Tibial nerve (tissue), 4 donors: ENCODE measurements around the gene AANAT. TPM values are rescaled to one million over a fixed set of nuclear protein-coding genes. Genes with fewer than 3 reads are reported as not detected.

ENCODE experiments used
- DNase-seq, 2 donors: peaks; one replicate each; pipeline ENCODE4 v3.0.0-alpha.2; 2019; ENCODE audit warnings: low spot score in 2 of 2
- H3K27ac ChIP-seq, 4 donors: fragments of 200-600 bp; sonication (generic) in 3 of 4; one replicate each; pipeline ENCODE4 v1.5.1; 2017 to 2019; ENCODE audit warnings: mild to moderate bottlenecking in 1 of 4
- H3K27me3 ChIP-seq, 2 donors: fragments of 200-600 bp; sonication (generic) in 1 of 2; one replicate each; pipeline versions ENCODE4 v1.5.1 to v1.6.0; 2017 to 2019
- H3K36me3 ChIP-seq, 3 donors: fragments of 200-600 bp; sonication (generic); one replicate each; pipeline ENCODE4 v1.5.1; 2018 to 2019
- H3K4me1 ChIP-seq, 4 donors: fragments of 200-600 bp; sonication (generic) in 3 of 4; one replicate each; pipeline ENCODE4 v1.5.1; 2017 to 2019
- H3K4me3 ChIP-seq, 4 donors: fragments of 200-600 bp; sonication (generic) in 3 of 4; one replicate each; pipeline ENCODE4 v1.5.1; 2017 to 2019; ENCODE audit warnings: mild to moderate bottlenecking in 1 of 4, moderate library complexity in 1 of 4
- H3K9me3 ChIP-seq, 4 donors: fragments of 200-600 bp; sonication (generic) in 3 of 4; one replicate each; pipeline ENCODE4 v1.5.1; 2017 to 2019
- EP300 ChIP-seq, 2 donors: sonication (generic); formaldehyde crosslinking; IDR thresholded peaks; one replicate each; pipeline ENCODE4 v1.6.1; 2017; ENCODE audit warnings: antibody characterized with exemption in 2 of 2, mild to moderate bottlenecking in 1 of 2
- POLR2A ChIP-seq, 2 donors: fragments of 450-650 bp; IDR thresholded peaks; one replicate each; pipeline ENCODE4 v1.6.1; 2017; ENCODE audit warnings: antibody characterized with exemption in 2 of 2, mild to moderate bottlenecking in 2 of 2, moderate library complexity in 2 of 2
- WGBS, 2 donors: methylation state at CpG; one replicate each; pipeline ENCODE4 v1.1.5; 2018; 5-methylcytosine and 5-hydroxymethylcytosine counted together
- total RNA-seq, 4 donors: library from RNA; depleted of rRNA; stranded (reverse); fragments of >200 nt; gene quantifications; one replicate each; pipeline ENCODE4 v1.1.0, GENCODE V29; 2016
- TF ChIP-seq, protein P1 (sequence below), 5 experiments: fragments of 200-600 bp in 3 of 5; fragments of 450-650 bp in 2 of 5; sonication (generic) in 3 of 5; IDR thresholded peaks; one replicate each; pipeline ENCODE4 v1.5.1; 2016 to 2019; ENCODE audit warnings: antibody characterized with exemption in 5 of 5, mild to moderate bottlenecking in 3 of 5, moderate library complexity in 2 of 5

The AANAT gene
- total RNA-seq, 4 donors from 2014 or later: not detected

DNA sequence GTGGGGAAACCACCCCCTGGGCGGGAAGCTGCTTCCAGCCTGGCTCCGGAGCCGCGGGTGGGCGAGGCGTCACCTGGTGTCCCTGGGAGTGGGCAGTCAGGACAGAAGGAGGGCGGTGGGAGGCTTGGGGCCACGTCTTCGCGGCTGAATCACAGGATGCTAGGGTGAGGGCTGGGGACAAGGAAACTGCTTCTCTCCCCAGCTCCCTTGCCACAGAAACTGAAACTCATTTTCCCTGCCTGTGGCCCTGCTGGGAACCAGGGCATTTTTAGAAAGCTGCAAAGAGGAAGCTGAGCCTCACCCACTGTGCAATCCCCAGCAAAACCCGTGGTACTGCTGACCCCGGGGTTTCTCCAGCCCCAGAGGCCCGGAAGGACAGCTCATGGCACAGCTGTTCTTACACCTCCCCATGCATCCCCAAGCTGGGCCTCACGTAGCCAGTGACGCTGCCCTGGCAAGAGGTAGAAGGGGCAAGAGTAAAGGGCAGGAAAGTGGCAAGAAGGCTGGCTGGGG, 25.6 kb downstream of the AANAT start:
- 10 to 12% methylated on average over 14 to 15 of the region's 15 CpGs for WGBS, 2 donors
- H3K4me3 ChIP-seq: peak overlapping the region in 3 of 4 donors; percentile 22 to 29 (median 23)

DNA sequence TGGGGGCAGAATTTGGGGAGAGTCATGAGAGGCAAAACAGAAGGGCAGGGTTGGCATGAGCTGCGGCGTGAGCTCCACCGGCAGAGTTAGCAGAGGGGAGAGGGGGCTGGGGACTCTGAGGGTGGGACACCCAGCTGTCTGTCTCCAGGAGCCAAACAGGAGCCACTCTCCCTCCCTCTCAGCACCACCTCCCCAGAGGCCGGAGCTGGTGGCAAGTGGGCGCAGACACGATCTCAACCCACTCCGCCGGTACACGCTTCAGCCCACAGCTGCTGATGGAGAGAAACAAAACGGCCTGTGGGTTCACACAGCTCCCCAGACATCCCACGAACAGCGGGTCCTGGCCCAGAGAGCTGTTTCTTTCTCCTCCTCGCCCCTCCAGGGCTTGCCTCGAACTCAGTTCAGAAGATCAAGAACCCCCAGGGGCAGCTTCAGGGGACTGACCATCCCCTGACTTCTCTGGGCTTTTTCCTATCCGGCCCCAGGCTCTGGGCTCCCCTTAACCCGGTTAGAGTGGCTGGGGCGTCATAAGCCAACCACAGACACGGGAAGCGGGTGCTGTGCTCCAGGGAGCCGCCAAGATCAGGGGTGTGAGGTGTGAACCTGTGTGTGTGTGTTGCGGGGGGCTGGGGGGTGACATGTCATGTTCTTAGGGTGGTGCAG, 26.2 kb downstream of the AANAT start:
- no peaks in the 10 kb centered on the region for H3K9me3 ChIP-seq
- no peak for DNase-seq
- no peaks in the 10 kb centered on the region for H3K36me3 ChIP-seq
- H3K27ac ChIP-seq: peak overlapping the region; percentile 38 to 93 (median 86)
- H3K4me1 ChIP-seq: peaks cover 0 to 59% (median 41%) of the 10 kb centered on the region in 4 donors
- H3K27me3 ChIP-seq: no peaks in the 10 kb centered on the region
- TF ChIP-seq EP300 (IDR thresholded peaks at IDR 0.05): no peak
- no peak for TF ChIP-seq POLR2A (IDR thresholded peaks at IDR 0.05)
- TF ChIP-seq, protein P1, sequence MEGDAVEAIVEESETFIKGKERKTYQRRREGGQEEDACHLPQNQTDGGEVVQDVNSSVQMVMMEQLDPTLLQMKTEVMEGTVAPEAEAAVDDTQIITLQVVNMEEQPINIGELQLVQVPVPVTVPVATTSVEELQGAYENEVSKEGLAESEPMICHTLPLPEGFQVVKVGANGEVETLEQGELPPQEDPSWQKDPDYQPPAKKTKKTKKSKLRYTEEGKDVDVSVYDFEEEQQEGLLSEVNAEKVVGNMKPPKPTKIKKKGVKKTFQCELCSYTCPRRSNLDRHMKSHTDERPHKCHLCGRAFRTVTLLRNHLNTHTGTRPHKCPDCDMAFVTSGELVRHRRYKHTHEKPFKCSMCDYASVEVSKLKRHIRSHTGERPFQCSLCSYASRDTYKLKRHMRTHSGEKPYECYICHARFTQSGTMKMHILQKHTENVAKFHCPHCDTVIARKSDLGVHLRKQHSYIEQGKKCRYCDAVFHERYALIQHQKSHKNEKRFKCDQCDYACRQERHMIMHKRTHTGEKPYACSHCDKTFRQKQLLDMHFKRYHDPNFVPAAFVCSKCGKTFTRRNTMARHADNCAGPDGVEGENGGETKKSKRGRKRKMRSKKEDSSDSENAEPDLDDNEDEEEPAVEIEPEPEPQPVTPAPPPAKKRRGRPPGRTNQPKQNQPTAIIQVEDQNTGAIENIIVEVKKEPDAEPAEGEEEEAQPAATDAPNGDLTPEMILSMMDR (IDR thresholded peaks at IDR 0.05): no peak
- peak overlapping the region in 2 of 4 donors; percentile 22 to 23 for H3K4me3 ChIP-seq
- 62 to 68% methylated on average over 19 to 20 of the region's 21 CpGs for WGBS, 2 donors

More for the DNA sequence above, 25.6 kb downstream of the AANAT start:
- H3K9me3 ChIP-seq: no peaks in the 10 kb centered on the region
- H3K27ac ChIP-seq: peak overlapping the region; percentile 38 to 93 (median 86)
- H3K4me1 ChIP-seq: peaks cover 0 to 53% (median 41%) of the 10 kb centered on the region in 4 donors
- DNase-seq: peak in 1 of 2 donors; percentile 47
- TF ChIP-seq POLR2A (IDR thresholded peaks at IDR 0.05): peak in 1 of 2 donors; percentile 33
- TF ChIP-seq, protein P1 (IDR thresholded peaks at IDR 0.05): no peak
- TF ChIP-seq EP300 (IDR thresholded peaks at IDR 0.05): peak; percentile 30 to 79
- no peaks in the 10 kb centered on the region for H3K27me3 ChIP-seq
- no peaks in the 10 kb centered on the region for H3K36me3 ChIP-seq

DNA sequence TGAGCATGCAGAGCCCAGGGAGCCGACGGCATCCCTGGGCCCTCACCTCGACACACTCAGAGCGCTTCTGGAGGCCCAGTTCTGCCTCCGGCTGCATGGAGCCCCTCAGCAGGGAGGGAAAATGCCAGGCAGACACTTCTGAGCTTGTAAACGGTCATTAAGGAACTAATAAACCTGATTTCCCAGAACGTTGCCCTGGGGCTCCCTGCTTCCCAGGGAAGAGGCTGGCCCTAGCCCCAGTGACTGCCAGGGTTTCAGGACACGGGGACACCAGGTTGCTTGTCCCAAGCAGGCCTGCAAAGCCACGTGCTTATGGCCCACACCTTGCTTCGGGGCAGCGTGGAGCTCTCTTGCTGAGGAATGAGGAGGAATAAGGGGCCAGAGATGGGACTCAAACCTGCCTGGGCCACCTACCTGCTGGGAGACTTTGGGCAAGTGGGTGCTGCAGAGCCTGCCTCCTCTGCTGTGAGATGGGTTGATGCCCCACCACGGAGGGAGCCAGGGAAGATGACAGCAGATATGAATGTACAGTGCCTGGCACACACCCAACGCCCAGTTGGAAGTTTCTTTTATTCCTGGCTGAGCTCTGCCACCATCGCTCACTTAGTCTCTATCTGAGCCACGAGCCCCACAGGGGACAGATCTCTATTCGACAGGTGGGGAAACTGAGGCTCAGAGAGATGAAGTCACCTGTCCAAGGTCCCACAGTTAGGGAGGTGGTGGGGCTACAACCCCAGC, 28.4 kb downstream of the AANAT start:
- Histone ChIP-seq H3K4me3 (no peak overlapping the region), H3K27ac (peak overlapping the region in 2 of 4 donors; percentile 69 to 89), H3K4me1 (peaks cover 0 to 75% (median 44%) of the 10 kb centered on the region in 4 donors), H3K36me3 (no peaks in the 10 kb centered on the region), H3K9me3 (no peaks in the 10 kb centered on the region), H3K27me3 (no peaks in the 10 kb centered on the region)
- DNase-seq: no peak
- 75 to 76% methylated on average over 16 of the region's 16 CpGs for WGBS, 2 donors
- no peak for TF ChIP-seq POLR2A (IDR thresholded peaks at IDR 0.05)
- no peak for TF ChIP-seq EP300 (IDR thresholded peaks at IDR 0.05)
- TF ChIP-seq, protein P1 (IDR thresholded peaks at IDR 0.05): no peak

GRCh38 chr17:76496464-76496863, 29.1 kb downstream of the AANAT start:
- no peak for DNase-seq
- no peak for TF ChIP-seq EP300 (IDR thresholded peaks at IDR 0.05)
- TF ChIP-seq POLR2A (IDR thresholded peaks at IDR 0.05): no peak
- TF ChIP-seq, protein P1 (IDR thresholded peaks at IDR 0.05): no peak
- peaks cover 0 to 77% (median 42%) of the 10 kb centered on the region in 4 donors for H3K4me1 ChIP-seq
- H3K36me3 ChIP-seq: no peaks in the 10 kb centered on the region
- H3K9me3 ChIP-seq: no peaks in the 10 kb centered on the region
- H3K27ac ChIP-seq: peak overlapping the region in 2 of 4 donors; percentile 36 to 89
- no peak overlapping the region for H3K4me3 ChIP-seq
- no peaks in the 10 kb centered on the region for H3K27me3 ChIP-seq
- WGBS, 2 donors: 71 to 85% methylated on average over 6 of the region's 6 CpGs

DNA sequence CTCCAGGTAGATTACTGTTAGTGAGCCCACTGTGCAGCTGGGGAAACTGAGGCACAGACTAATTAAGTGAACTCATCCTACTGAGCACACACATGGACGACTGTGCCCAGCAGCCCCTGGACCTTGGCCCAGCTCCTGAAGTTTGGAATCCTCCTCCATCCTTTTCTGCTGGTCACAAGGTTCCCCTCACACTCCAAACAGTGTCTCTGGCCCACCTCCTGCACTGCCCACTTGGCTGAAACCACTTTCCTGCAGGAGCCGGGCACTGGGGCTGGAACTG, 30.2 kb downstream of the AANAT start:
- Histone ChIP-seq H3K4me1 (peaks cover 0 to 82% (median 43%) of the 10 kb centered on the region in 4 donors), H3K4me3 (peak overlapping the region in 1 of 4 donors; percentile 67), H3K27ac (peak overlapping the region; percentile 41 to 89 (median 84)), H3K9me3 (no peaks in the 10 kb centered on the region), H3K27me3 (no peaks in the 10 kb centered on the region), H3K36me3 (no peaks in the 10 kb centered on the region)
- 31 to 64% methylated on average over 2 of the region's 2 CpGs for WGBS, 2 donors
- DNase-seq: no peak
- TF ChIP-seq POLR2A (IDR thresholded peaks at IDR 0.05) (no peak), EP300 (IDR thresholded peaks at IDR 0.05) (no peak)
- TF ChIP-seq, protein P1 (IDR thresholded peaks at IDR 0.05): no peak
